ENCODE data around the gene EPG5.
"Not testable (repeated sequence)": the region's sequence is repeated elsewhere in the genome, so short reads cannot be mapped to it uniquely, and the experiment has no call there.

Gene EPG5

DNA sequence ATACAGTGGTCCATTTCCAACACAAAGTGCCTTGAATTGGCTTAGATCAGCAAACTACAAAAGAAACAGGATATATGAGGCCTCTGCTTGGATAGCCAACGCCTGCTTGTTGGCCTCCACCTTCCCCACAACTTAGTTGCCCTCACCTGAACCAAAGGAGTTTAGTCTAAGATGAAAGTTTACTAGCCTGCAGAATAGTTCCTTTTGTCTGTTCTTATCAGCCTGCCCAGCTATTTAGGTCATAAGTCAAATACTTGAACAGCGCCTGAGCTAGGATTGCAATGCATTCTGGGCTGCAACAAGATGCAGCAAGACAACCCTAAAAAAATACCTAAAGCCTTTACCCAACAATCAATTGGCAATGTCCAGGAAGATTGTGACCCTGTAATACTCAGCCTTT, 13.1 kb upstream of the EPG5 start:
- H3K4me3 ChIP-seq (ENCODE audit: low read depth, low read length): no peak overlapping the region

DNA sequence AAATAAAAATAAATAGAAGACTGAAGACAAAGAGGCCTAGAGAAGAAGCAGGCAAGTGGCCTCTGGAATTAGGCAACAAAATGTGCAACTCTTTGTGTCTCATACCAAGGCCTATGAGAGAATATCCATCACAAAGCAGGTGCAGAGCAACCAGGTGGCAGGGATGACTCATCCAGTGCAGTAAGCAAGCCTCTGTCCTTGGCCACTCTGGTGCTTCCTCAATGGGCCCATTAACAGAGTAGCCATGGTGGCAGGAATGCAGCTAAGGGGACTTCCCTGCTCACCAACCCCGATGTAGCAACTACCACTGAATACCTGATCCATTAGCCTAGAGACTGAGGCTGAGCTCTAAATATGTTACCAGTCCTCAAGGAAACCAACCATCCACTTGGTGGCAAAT, 11.0 kb upstream of the EPG5 start:
- H3K4me3 ChIP-seq (ENCODE audit: low read depth, low read length): no peak overlapping the region

DNA sequence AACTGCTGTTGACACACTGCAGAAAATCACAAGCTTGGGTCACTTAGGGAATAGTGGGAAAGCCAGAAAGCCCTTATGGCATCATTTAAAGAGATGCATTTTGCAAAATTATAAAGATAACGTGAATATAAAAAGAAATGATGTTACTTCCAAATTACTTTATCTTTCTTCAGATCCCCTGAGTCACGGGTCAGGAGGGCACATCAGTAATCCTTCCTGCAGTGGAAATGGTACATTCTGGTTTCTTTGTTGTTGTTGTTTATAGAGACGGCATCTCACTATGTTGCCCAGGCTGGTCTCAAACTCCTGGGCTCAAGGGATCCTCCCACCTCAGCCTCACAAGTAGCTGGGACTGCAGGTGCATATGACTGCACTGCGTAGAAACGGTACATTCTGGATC, 9.8 kb upstream of the EPG5 start:
- H3K4me3 ChIP-seq (ENCODE audit: low read depth, low read length): no peak overlapping the region

DNA sequence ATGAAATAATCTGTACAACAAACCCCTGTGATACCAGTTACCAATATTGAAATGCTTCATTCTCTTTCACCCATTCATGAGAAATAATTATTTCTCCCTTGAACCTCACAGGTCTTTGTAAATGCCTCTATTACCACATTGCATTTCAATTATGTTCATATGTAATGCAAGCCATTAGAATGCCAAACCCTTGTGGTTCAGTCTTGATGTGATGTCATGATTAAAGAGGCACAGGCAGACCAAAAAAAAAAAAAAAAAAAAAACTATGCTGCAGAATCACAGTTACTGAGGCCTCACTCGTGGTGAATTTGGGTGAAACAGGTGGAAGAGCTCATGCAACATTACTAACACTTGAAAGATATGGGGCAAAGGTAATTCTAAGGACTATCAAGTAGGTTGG, 9.4 kb upstream of the EPG5 start:
- no peak overlapping the region for H3K4me3 ChIP-seq (ENCODE audit: low read depth, low read length)

DNA sequence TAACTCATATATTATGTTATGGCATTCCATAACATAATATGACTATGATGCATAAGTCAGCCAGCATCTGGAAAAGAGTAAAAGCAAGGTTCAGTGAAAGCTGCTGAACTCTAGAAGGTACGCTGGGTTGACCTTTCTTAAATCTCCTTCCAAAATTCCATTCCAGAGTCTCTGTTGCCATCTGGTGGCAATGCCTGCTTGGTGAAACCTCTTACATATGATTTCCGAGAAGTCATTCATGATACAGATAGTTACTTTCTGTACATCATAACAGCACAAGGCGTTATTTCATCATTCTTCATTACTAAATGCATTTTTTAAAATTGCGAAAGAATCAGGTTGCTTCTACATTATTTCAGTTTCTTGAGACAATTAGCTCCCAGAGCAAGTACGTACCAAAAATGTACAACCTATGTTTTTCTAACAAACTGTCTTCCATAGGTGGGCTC, 7.0 kb upstream of the EPG5 start:
- no peak overlapping the region for H3K4me3 ChIP-seq (ENCODE audit: low read depth, low read length)

DNA sequence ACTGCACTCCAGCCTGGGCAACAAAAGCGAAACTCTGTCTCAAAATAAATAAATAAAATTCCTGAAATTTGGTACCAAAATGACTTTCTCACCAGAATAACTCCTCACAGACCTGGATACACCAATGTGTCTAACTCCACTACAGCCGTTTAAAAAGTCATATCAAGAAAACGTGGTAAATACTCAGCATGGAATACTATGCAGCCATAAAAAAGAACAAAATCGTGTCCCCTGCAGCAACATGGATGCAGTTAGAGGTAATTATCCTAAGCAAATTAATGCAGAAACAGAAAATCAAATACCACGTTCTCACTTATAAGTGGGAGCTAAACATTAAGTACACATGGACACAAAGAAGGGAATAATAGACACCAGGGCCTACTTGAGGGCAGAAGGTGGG, 2.2 kb downstream of the EPG5 start:
- H3K4me3 ChIP-seq (ENCODE audit: low read depth, low read length): not testable (repeated sequence)

DNA sequence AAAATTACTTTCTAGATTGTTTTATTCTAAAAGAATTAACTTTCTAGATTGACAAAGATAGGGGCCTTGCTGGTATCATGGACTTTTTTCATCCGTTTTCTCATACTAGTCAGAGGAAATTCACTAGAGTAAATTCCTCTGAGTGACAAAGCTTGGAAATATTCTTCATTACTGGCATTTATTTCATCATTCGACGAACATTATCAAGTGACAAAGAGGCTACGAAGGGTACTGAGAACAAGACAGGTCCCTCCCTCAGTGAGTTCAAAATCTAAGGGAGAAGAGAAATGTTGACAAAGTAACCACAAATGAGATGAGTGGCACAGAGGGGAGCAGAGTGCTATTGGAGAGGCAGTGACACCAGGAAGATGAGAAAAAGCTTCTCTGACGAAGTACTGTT, 4.3 kb downstream of the EPG5 start:
- H3K4me3 ChIP-seq (ENCODE audit: low read depth, low read length): no peak overlapping the region

DNA sequence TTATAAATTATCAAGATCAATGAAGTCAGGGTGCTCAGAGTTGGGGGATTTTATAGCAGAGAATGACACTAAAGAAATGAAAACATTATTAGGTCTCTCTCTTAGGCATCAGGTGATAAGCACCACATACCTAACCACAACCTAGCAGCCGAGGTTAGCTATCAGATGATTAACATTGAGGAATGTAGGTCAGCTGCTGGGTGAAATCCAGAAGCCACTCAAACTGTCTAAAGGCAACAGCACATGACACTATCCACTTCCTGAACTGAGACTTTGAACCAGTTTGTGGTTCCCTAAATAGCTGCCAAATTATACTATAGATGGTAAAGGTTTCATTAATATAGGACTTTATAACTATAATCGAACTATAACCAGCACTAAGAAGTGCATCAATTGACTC, 4.7 kb downstream of the EPG5 start:
- H3K4me3 ChIP-seq (ENCODE audit: low read depth, low read length): no peak overlapping the region

DNA sequence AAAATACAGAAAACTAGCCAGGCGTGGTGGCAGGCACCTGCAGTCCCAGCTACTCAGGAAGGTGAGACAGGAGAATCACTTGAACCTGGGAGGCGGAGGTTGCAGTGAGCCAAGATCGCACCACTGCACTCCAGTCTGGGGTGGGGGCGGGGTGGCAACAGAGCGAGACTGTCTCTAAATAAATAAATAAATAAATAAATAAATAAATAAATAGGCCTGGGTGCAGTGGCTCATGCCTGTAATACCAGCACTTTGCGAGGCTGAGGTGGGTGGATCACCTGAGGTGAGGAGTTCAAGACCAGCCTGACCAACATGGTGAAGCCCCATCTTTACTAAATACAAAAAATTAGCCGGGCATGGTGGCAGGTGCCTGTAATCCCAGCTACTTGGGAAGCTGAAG, 7.6 kb downstream of the EPG5 start:
- H3K4me3 ChIP-seq (ENCODE audit: low read depth, low read length): not testable (repeated sequence)

DNA sequence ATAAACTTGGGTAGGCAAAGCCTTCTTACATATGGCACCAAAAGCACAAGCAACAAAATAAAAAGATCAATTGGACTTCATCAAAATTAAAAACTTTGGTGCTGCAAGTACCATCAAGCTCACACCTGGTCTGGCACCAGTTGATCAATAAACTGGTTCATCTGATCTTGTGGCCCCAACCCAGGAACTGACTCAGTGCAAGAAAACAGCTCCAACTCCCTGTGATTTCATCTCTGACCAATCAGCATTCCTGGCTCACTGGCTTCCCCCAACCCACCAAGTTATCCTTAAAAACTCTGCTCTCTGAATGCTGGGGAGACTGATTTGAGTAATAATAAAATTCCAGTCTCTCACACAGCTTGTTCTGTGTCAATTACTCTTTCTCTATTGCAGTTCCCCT, 8.4 kb downstream of the EPG5 start:
- no peak overlapping the region for H3K4me3 ChIP-seq (ENCODE audit: low read depth, low read length)

DNA sequence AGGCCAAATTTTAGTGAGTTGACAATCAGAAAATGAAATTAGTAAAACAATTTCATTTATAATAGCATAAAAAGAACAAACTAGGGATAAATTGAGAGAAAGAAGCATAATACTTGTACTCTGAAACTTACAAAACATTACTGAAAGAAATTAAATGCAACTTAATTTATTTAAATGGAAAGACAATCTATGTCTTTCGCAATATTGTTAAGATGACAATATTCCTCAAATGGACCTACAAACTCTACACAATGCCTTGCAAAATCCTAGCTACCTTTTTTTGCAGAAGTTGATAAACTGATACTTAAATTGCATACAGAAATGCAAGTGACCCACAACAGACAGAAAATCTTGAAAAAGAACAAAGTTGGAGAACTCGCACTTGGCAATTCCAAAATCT, 9.1 kb downstream of the EPG5 start:
- H3K4me3 ChIP-seq (ENCODE audit: low read depth, low read length): no peak overlapping the region

DNA sequence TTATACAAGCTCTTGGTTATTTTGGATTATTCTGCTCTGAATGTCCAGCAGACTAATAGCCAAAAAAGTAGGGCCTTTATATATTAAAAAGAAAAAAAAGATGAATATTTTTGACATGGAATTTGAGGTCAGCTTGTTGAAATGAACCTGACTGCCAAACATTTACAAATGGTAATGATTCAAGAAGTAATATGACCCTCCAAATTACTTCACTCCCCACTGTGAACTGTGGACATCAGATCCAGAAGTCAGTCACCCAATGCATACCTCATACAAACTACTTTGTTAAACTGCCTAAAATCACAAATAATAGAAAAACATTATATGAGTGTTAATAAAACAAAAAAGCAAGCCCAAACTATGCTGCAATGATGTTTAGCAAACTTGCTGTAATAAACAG, 10.0 kb downstream of the EPG5 start:
- no peak overlapping the region for H3K4me3 ChIP-seq (ENCODE audit: low read depth, low read length)

DNA sequence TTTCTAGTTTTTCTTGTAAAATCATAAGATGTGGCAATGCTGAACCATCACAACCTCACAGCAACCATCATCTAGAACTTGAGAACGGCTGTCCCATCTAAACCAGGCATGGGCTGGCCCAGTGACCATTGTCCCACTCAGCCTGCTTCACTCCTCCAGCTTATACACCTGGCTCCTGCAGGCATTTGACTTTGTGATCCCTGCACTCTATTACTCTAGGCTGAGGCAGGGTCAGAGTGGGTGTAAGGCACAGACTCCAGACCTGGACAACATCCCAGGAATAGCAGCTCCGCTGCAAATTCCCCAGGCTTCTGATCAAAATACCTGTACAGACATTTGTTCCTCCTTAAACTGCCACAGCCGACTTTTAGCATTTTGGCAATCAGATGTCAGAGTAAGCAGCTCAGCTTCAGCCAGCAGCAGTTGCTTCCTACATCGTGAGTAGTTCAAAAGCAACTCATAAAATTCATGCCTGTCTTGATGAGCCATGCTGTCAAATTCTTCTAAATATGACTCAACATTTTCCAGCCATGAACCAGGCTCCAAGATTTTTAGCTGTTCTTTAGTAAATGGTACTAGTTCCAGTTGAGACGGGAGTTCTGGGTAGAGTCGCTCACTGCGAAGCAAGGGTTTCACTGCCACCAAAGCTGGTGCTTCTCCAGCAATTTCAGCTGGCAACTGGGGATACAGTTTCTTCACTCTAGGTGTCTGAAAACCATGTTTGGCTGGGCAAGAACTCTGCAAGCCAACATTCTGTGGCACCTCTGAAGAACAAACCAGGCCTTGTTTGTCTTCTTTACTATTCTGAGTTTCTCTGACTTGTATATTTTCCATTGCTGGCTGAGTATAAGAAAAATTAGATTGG, 12.8 kb downstream of the EPG5 start:
- H3K4me3 ChIP-seq (ENCODE audit: low read depth, low read length): no peak overlapping the region

DNA sequence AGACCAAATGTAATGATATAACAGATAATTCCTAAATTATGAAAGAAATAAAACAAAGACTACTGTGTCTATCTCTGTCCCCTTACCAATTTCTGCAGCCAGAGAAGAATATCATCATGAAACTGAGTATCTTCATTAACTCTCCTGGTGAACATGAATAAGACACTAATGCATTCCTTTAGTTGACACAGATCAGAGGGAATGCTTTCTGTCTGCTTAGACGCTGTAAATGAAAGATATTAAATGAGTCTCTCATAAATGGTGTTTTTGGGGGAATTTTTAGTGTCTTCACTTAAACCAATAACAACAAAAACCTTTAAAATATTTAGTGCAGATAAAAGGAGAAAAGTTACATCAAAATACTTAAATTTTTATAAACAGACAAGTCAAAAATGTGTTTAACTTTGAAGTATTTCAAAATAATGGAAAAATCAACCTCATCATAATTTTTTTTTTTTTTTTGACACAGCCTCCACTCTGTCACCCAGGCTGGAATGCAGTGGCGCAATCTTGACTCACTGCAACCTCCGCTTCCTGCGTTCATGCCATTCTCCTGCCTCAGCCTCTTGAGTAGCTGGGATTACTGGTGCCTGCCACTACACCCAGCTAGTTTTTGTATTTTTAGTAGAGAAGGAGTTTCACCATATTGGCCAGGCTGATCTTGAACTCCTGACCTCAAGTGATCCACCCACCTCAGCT, 16.0 kb downstream of the EPG5 start:
- no peak overlapping the region for H3K4me3 ChIP-seq (ENCODE audit: low read depth, low read length)

DNA sequence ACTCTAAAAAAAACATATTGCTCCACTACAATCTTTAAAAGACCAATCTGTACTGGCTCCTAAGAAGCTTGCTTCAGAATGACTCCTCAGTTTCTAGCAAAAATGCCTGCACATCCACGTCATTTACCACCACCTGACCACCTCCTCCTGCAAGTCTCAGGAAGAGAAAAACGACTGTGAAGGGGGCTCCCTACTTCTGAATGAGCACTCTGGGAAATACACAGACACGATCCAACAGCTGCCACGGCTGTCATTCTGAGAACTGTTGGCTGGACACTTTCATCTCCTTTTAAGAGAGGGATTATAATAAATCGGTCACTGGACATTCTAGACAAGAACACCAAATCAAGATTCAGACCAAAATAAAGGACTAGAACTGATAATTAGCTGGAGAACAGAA, 21.5 kb downstream of the EPG5 start:
- no peak overlapping the region for H3K4me3 ChIP-seq (ENCODE audit: low read depth, low read length)

DNA sequence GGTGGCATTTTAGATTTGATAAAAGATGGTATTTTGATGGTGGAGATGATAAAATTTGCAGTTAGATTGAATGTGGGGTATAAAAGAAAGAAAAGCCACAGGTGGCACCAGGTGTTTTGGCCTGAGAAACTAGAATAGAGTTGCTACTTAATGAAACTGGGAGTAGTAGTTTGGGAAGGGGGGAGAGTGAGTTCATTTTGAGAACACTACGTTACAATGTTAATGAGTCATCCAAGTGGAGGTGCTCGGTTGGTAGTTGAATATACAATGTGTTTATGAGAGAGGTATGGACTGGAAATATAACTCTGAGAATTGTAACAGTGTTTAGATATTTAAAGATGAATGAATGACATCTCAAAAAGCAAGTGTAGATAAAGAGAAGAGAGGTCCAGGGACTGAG, 26.4 kb downstream of the EPG5 start:
- H3K4me3 ChIP-seq (ENCODE audit: low read depth, low read length): no peak overlapping the region

DNA sequence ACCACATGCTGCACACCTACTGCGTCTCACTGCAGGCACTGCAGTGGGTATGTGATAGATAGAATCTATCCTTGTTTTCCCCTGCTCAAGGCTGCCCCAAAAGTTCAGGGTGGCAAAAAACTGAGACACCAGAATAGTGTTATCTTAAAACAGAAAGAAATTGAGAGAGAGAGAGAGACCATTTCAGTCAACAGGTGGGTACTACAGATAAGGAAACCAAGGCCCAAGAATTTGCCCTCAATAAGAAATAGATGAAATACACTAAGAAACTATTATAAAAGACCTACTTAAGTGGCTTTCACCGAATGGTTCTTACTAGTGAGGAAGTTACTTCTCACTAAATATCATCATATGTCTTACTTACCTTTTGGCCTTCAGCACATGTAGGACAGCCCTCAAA, 27.9 kb downstream of the EPG5 start:
- no peak overlapping the region for H3K4me3 ChIP-seq (ENCODE audit: low read depth, low read length)

DNA sequence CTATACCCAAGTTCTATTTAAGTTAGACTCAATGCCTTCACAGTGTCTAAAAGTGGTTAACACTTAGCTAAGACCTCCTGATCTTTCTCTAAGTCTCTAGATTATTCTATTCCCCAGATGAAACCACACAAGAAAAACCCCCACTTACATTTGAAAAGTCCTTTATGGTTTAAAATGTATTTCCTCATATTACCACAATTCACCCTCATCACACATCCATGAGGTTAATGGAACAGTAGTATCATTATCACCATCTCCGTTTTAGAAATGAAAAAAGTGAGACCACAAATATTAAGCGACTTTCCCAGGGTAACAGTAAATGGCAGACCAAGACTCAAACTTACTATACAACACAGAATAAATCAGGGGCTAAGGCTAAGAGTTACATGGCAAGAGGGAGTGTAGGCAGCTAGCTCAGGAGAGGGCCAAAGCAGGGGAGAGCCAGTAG, 28.6 kb downstream of the EPG5 start:
- H3K4me3 ChIP-seq (ENCODE audit: low read depth, low read length): no peak overlapping the region

DNA sequence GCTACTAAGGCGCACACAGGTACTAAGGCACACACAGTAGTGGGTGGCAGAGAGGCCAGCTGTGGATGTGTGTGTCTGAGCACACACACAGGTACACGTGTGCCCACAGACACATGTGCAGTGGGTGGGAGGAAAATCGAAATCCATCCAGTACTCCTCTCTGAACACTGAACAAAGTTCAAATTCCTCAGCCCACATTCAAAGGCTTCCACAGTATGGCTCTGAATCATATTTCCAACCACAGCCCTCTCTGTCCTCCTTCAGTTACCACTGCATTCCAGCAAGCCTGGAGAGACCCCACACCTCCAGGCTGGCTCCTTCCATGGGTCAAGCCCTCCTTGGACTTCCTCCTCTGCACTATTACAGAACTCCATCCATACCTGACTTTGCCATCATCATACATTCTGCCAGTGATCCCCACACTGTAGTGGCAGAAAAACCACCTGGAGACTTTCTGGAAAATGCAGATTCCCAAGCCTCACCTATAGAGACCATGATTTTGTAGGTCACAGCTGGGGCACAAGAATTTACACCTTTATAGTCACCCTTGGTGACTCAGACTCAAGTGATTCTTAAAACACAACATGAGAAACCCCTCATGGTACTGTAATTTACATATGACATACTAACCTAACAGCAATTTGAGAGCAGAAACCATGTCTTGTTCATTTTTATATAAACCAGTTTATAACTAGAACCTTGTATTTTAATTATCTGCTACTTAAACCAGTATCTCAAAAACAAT, 31.4 kb downstream of the EPG5 start:
- H3K4me3 ChIP-seq (ENCODE audit: low read depth, low read length): no peak overlapping the region

DNA sequence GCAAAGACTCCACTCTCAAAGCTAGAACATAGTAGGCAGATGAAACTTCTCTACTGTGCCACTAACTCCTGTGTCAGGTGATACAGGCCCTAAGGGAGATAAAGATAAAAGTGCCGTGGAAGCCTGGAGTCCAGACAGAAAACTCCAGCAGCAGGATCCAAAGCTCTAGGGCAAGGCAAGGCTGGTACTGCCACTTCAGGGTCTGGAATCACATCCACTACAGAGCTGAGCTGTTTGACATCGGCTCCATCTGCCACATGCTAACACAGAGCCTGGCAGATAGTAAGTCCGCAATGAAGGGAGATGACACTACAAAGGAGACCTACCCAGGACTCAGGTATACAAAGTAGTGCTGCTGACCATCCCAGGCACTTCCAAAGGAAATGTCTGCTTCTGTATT, 34.4 kb downstream of the EPG5 start:
- no peak overlapping the region for H3K4me3 ChIP-seq (ENCODE audit: low read depth, low read length)

DNA sequence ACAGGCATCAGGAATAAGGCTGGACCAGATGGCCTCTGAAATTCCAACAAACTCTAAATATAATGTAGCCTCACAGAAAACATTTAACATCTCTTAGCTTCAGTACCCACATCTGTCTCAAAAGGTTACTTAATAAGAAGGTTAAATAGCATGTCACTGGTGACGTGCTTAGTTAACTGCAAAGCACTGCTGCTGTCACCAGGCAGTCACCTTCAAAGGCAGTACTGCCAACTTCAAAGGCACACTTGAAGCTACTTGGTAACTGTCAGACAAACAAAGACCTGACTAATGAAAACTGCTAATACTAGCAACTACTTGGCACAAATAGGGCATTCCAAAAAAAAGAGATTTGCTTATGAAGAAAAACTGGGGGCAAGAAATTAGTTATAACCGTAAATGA, 36.2 kb downstream of the EPG5 start:
- H3K4me3 ChIP-seq (ENCODE audit: low read depth, low read length): no peak overlapping the region

DNA sequence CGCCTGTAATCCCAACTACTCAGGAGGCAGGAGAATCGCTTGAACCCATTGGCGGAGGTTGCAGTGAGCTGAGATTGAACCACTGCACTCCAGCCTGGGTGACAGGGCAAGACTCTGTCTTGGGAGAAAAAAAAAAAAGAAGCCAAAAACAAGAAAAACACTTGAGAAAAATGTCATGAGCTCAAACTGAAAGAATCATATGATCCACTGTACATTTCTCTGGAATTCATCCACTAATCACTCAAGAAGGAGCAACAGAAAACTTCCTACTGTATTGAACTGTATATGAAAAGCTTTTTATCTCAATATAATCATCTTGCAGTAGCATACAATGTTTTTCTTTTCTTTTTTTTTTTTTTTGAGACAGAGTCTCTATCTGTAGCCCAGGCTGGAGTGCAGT, 40.4 kb downstream of the EPG5 start:
- H3K4me3 ChIP-seq (ENCODE audit: low read depth, low read length): no peak overlapping the region
